BLaER1 treated with 17β-estradiol and CSF1 and Interleukin-3, amounts not matched to agents 10 nM and 100 nM (cell line): ENCODE measurements around the gene NR1H2.

Experiments used
- H3K27ac ChIP-seq, 11 experiments: shearing (Covaris generic); formaldehyde crosslinking; 2 replicates each; pipeline ENCODE4 v1.8.1; 2022
- H3K27me3 ChIP-seq, 11 experiments: shearing (Covaris generic); formaldehyde crosslinking; 2 replicates each; pipeline ENCODE4 v1.8.1; 2022
- H3K36me3 ChIP-seq, 11 experiments: shearing (Covaris generic); formaldehyde crosslinking; 2 replicates each; pipeline ENCODE4 v1.8.1; 2022
- H3K4me1 ChIP-seq, 10 experiments: shearing (Covaris generic); formaldehyde crosslinking; 2 replicates each; pipeline ENCODE4 v1.8.1; 2022
- H3K4me2 ChIP-seq, 11 experiments: shearing (Covaris generic); formaldehyde crosslinking; 2 replicates each; pipeline ENCODE4 v1.8.1; 2022
- H3K4me3 ChIP-seq, 10 experiments: shearing (Covaris generic); formaldehyde crosslinking; 2 replicates each; pipeline ENCODE4 v1.8.1; 2022
- H3K9ac ChIP-seq, 11 experiments: shearing (Covaris generic); formaldehyde crosslinking; 2 replicates each; pipeline ENCODE4 v1.8.1; 2022
- H3K9me3 ChIP-seq, 11 experiments: shearing (Covaris generic); formaldehyde crosslinking; replicated peaks in 1 of 11; 2 replicates each; pipeline ENCODE4 v1.8.1; 2022
- H4K20me1 ChIP-seq, 11 experiments: shearing (Covaris generic); formaldehyde crosslinking; 2 replicates each; pipeline ENCODE4 v1.8.1; 2022
- Cebpa-rat ChIP-seq, 11 experiments: shearing (Covaris generic); IDR thresholded peaks; 2 replicates each; pipeline ENCODE4 v1.8.1; 2022

The NR1H2 gene

DNA sequence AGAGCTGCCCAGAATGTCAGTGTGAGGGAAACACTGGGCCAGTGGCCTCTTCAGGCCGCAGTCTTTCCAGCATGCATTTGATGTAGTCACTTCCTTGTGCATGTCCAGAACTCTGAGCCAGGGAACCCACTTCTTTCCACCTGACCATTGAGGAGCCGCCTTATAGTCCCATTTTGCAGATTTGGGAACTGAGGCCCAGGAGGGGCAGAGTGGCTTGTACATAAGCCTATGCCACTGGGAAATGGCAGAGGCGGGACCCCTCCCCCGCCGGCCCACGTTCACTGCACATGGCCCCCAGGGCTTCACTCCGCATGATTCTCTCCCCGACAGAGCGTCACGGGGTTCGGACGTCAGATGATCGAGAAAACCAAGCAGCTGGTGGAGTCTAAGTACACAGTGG, 36.8 kb downstream of the NR1H2 start:
- Histone ChIP-seq H3K36me3 (peaks cover 30 to 64% (median 62%) of the 10 kb centered on the region in 11 experiments), H3K4me2 (no peak overlapping the region), H3K4me3 (no peak overlapping the region), H3K27me3 (no peaks in the 10 kb centered on the region), H3K4me1 (peaks cover 31 to 48% (median 46%) of the 10 kb centered on the region in 10 experiments), H3K27ac (0 out of 22 replicates have a peak overlapping the region, but pooled peaks of 1 of the 11 experiments have one; percentile 94), H4K20me1 (peaks cover 0 to 13% (median 0%) of the 10 kb centered on the region in 11 experiments; a peak in 4 of 22 replicates), H3K9me3 (peaks cover 0 to 20% (median 9%) of the 10 kb centered on the region in 11 experiments; a peak in 13 of 22 replicates), H3K9ac (no peak overlapping the region)
- TF ChIP-seq Cebpa-rat (IDR thresholded peaks at IDR 0.05) = no peak

DNA sequence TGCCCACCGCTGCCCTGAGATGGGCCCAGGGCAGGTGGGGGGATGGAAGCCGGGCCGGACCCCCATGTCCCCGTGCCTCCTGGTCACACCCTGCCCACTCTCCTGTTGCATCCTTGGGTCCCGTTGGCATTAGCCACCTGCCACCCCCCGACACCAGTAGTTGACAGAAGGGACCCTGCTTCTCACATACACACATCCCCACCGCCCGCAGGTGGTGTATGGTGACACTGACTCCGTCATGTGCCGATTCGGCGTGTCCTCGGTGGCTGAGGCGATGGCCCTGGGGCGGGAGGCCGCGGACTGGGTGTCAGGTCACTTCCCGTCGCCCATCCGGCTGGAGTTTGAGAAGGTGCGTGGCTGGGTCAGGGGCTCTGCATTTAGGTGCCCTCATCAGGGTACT, 37.3 kb downstream of the NR1H2 start:
- Histone ChIP-seq H3K36me3 (peaks cover 26 to 60% (median 57%) of the 10 kb centered on the region in 11 experiments), H4K20me1 (peaks cover 0 to 13% (median 0%) of the 10 kb centered on the region in 11 experiments; a peak in 4 of 22 replicates), H3K4me1 (peaks cover 36 to 52% (median 50%) of the 10 kb centered on the region in 10 experiments), H3K9me3 (peaks cover 0 to 20% (median 9%) of the 10 kb centered on the region in 11 experiments; a peak in 13 of 22 replicates), H3K27ac (peak overlapping the region in 4 of 11 experiments; percentile 93 to 97 (median 94); a peak in 6 of 22 replicates), H3K27me3 (no peaks in the 10 kb centered on the region), H3K4me3 (no peak overlapping the region), H3K9ac (peak overlapping the region in 2 of 11 experiments; percentile 82 to 84; a peak in 2 of 22 replicates), H3K4me2 (peak overlapping the region in 5 of 11 experiments; percentile 78 to 96 (median 88); a peak in 5 of 22 replicates)
- TF ChIP-seq Cebpa-rat (IDR thresholded peaks at IDR 0.05) = no peak

DNA sequence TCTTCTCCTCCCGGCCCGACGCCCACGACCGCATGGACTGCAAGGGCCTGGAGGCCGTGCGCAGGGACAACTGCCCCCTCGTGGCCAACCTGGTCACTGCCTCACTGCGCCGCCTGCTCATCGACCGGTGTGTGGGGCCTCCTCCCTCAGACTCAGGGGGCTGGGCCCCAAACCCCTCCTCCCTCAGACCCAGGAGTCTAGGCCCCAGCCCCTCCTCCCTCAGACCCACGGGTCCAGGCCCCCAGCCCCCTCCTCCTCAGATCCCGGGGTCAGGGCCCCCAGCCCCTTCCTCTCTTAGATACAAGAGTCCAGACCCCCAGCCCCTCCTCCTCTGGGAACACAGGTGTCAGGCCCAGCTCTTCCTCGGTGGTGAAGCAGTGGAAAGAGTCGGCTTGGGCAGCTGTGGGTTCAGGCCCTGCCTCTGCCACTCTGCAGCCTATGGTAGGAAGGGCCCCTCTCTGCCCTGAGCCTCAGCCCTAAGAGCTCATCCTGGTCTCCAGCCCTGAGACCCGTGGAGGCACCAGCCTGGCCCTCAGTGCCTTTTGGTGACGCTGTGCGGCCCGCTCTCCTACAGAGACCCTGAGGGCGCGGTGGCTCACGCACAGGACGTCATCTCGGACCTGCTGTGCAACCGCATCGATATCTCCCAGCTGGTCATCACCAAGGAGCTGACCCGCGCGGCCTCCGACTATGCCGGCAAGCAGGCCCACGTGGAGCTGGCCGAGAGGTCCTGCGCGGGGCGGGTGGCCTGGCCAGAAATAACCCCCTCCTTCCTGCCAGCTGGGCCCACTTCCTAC, 38.8 kb downstream of the NR1H2 start:
- no peak for TF ChIP-seq Cebpa-rat (IDR thresholded peaks at IDR 0.05)
- peak overlapping the region; percentile 48 to 97 (median 91); a peak in 21 of 22 replicates for H3K27ac ChIP-seq
- H3K36me3 ChIP-seq = peaks cover 11 to 45% (median 42%) of the 10 kb centered on the region in 11 experiments; a peak in 21 of 22 replicates
- peak overlapping the region; percentile 51 to 86 (median 81); a peak in 21 of 22 replicates for H3K9ac ChIP-seq
- H3K4me3 ChIP-seq = peak overlapping the region in 6 of 10 experiments; percentile 21 to 54 (median 38); a peak in 8 of 20 replicates
- peaks cover 0 to 13% (median 0%) of the 10 kb centered on the region in 11 experiments; a peak in 4 of 22 replicates for H4K20me1 ChIP-seq
- peaks cover 0 to 20% (median 9%) of the 10 kb centered on the region in 11 experiments; a peak in 13 of 22 replicates for H3K9me3 ChIP-seq
- peaks cover 51 to 68% (median 66%) of the 10 kb centered on the region in 10 experiments for H3K4me1 ChIP-seq
- H3K4me2 ChIP-seq = peak overlapping the region; percentile 78 to 96 (median 90)
- peaks cover 0 to 7% (median 0%) of the 10 kb centered on the region in 11 experiments; a peak in 1 of 22 replicates for H3K27me3 ChIP-seq

DNA sequence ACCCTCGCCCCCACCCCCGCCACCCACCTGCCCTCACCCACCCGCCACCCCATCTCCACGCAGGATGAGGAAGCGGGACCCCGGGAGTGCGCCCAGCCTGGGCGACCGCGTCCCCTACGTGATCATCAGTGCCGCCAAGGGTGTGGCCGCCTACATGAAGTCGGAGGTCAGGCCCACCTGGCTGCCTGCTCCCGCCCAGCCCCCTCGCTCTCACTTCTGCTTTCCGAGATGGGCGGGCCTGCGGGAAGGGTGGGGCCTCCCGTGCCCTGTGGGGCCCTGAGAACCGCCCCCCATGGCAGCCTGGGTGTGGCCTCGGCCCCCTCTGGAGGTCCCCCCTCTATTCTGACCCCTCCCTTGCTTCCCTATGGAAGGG, 39.4 kb downstream of the NR1H2 start:
- Histone ChIP-seq H3K36me3 (peaks cover 5 to 39% (median 36%) of the 10 kb centered on the region in 11 experiments; a peak in 21 of 22 replicates), H3K9ac (peak overlapping the region in 10 of 11 experiments; percentile 35 to 86 (median 82); a peak in 19 of 22 replicates), H3K4me2 (peak overlapping the region; percentile 78 to 96 (median 90)), H3K4me3 (peak overlapping the region in 5 of 10 experiments; percentile 25 to 54 (median 33); a peak in 7 of 20 replicates), H3K9me3 (peaks cover 0 to 20% (median 9%) of the 10 kb centered on the region in 11 experiments; a peak in 13 of 22 replicates), H3K27ac (peak overlapping the region in 10 of 11 experiments; percentile 49 to 97 (median 92); a peak in 20 of 22 replicates), H3K27me3 (peaks cover 0 to 7% (median 0%) of the 10 kb centered on the region in 11 experiments; a peak in 1 of 22 replicates), H4K20me1 (peaks cover 0 to 13% (median 0%) of the 10 kb centered on the region in 11 experiments; a peak in 4 of 22 replicates), H3K4me1 (peaks cover 51 to 73% (median 71%) of the 10 kb centered on the region in 10 experiments)
- no peak for TF ChIP-seq Cebpa-rat (IDR thresholded peaks at IDR 0.05)

DNA sequence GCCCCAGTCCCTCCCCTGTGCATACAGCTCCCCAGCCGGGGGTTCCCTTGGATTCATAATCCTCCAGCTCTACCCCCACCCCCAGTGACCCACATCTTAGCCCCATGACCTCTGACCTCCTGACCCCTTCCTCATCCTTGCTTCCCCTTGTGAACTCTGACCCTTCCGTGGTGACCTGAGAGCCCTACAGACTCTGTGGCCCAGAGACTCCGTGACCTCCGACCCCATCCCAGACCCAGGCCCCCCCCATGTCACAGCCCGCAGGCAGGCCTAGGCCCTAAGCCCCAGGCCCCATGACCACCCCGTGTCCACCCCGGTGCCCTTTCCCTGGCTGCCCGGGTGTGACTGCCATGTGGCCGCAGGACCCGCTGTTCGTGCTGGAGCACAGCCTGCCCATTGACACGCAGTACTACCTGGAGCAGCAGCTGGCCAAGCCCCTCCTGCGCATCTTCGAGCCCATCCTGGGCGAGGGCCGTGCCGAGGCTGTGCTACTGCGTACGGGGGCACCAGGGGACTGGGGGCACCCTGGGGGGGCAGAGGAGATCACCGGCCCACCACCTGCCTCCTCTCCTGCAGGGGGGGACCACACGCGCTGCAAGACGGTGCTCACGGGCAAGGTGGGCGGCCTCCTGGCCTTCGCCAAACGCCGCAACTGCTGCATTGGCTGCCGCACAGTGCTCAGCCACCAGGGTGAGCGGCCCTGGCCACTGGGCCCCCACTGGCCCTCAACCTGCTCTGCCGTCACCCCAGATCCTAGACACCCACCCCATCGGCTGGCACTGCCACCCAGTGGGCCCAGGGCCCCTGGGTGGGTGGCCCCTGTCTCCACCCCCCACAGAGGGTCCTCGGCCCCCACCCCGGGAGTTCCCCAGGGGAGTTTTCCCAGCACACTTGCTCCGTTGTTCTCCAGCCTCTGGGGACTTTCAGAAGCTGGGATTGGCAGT, 40.0 kb downstream of the NR1H2 start:
- H4K20me1 ChIP-seq = peaks cover 0 to 13% (median 0%) of the 10 kb centered on the region in 11 experiments; a peak in 3 of 22 replicates
- TF ChIP-seq Cebpa-rat (IDR thresholded peaks at IDR 0.05) = no peak
- H3K27ac ChIP-seq = peak overlapping the region in 10 of 11 experiments; percentile 49 to 97 (median 90); a peak in 20 of 22 replicates
- peaks cover 51 to 79% (median 72%) of the 10 kb centered on the region in 10 experiments for H3K4me1 ChIP-seq
- H3K4me3 ChIP-seq = peak overlapping the region in 4 of 10 experiments; percentile 25 to 54 (median 32); a peak in 8 of 20 replicates
- H3K9ac ChIP-seq = peak overlapping the region in 10 of 11 experiments; percentile 35 to 86 (median 80); a peak in 18 of 22 replicates
- H3K9me3 ChIP-seq = peaks cover 0 to 20% (median 9%) of the 10 kb centered on the region in 11 experiments; a peak in 13 of 22 replicates
- H3K4me2 ChIP-seq = peak overlapping the region; percentile 78 to 96 (median 90)
- peaks cover 3 to 34% (median 29%) of the 10 kb centered on the region in 11 experiments; a peak in 20 of 22 replicates for H3K36me3 ChIP-seq
- peaks cover 0 to 7% (median 0%) of the 10 kb centered on the region in 11 experiments; a peak in 1 of 22 replicates for H3K27me3 ChIP-seq

DNA sequence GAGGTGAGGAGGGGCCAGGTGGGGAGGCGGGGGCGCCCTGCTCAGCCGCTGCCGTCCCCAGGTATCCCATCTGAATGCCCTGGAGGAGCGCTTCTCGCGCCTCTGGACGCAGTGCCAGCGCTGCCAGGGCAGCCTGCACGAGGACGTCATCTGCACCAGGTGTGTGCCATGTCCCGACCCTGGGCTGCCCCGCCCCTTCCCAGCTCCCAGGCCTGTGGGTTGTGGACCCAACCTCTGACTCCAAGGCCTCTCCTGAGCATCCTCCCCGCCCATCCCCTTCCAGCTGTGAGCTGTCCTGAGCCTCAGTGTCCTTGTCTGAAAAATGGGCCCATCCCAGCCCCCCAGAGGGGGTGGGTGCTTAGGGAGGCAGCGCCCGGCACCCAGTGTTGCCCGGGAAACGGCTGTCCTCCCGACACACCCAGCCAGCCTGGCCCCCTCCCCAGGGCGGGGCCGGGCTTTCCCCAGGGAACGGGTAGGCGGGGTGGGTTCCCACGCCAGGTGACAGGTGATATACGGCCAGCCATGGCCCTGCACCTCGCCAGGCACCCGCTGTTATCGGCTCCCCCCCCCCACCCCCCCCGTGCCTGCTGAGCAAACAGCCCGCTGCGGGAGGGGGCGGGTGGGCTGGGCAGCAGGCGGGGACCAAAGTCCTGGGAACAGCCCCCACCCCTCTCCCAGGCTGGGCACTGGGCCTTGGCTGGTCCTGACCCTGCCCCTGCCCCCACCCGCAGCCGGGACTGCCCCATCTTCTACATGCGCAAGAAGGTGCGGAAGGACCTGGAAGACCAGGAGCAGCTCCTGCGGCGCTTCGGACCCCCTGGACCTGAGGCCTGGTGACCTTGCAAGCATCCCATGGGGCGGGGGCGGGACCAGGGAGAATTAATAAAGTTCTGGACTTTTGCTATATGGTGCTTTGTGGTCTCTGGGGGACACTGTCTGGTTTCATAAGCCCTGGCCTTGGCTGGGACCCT, 41.1 kb downstream of the NR1H2 start:
- peak overlapping the region; percentile 91 to 98 (median 96) for H3K4me2 ChIP-seq
- H3K9ac ChIP-seq = peak overlapping the region in 8 of 11 experiments; percentile 71 to 86 (median 82); a peak in 16 of 22 replicates
- H3K36me3 ChIP-seq = peaks cover 3 to 31% (median 23%) of the 10 kb centered on the region in 11 experiments; a peak in 19 of 22 replicates
- H3K27me3 ChIP-seq = peaks cover 0 to 7% (median 0%) of the 10 kb centered on the region in 11 experiments; a peak in 1 of 22 replicates
- H3K4me3 ChIP-seq = peak overlapping the region in 6 of 10 experiments; percentile 62 to 80 (median 70); a peak in 8 of 20 replicates
- H4K20me1 ChIP-seq = peaks cover 0 to 14% (median 3%) of the 10 kb centered on the region in 11 experiments; a peak in 8 of 22 replicates
- H3K4me1 ChIP-seq = peaks cover 51 to 90% (median 77%) of the 10 kb centered on the region in 10 experiments
- H3K9me3 ChIP-seq = peaks cover 0 to 11% (median 2%) of the 10 kb centered on the region in 11 experiments; a peak in 10 of 22 replicates
- H3K27ac ChIP-seq = peak overlapping the region in 8 of 11 experiments; percentile 72 to 97 (median 92); a peak in 17 of 22 replicates
- no peak for TF ChIP-seq Cebpa-rat (IDR thresholded peaks at IDR 0.05)
